GM23338 (cell line): Measurements from ENCODE around the gene OAT. TPM values are rescaled to one million over a fixed set of nuclear protein-coding genes. Genes with fewer than 3 reads are reported as not detected.

ENCODE experiments used
- ATAC-seq: fragments of 200-7000 bp; cut with Tn5 transposase; 3 replicates; pipeline ENCODE4 v1.9.1; 2020
- DNase-seq: peaks from one replicate; pipeline ENCODE4 v3.0.0-alpha.2; 2015; ENCODE audit warnings: low spot score
- H2AFZ ChIP-seq: fragments of 200-600 bp; sonication (generic); 2 replicates; pipeline ENCODE4 v1.8.0; 2016; ENCODE audit warnings: antibody characterized with exemption, mild to moderate bottlenecking, moderate library complexity
- H3F3A ChIP-seq: fragments of 200-600 bp; sonication (generic); replicated peaks from 2 replicates; pipeline ENCODE4 v1.8.0; 2017; ENCODE audit warnings: antibody characterized with exemption, mixed run types, low read depth
- H3K27ac ChIP-seq: fragments of 200-600 bp; sonication (generic); 2 replicates; pipeline ENCODE4 v1.6.1; 2016; ENCODE audit warnings: low read depth
- H3K27me3 ChIP-seq: fragments of 200-600 bp; sonication (generic); 2 replicates; pipeline ENCODE4 v1.8.0; 2016; ENCODE audit warnings: mild to moderate bottlenecking, mixed run types, moderate library complexity; ENCODE audit not compliant: insufficient read depth
- H3K36me3 ChIP-seq: fragments of 200-600 bp; sonication (generic); 2 replicates; pipeline ENCODE4 v1.8.0; 2016; ENCODE audit warnings: mild to moderate bottlenecking; ENCODE audit not compliant: insufficient read depth
- H3K4me1 ChIP-seq: fragments of 200-600 bp; sonication (generic); 2 replicates; pipeline ENCODE4 v1.8.0; 2016; ENCODE audit warnings: mild to moderate bottlenecking, moderate library complexity; ENCODE audit not compliant: insufficient read depth
- H3K4me2 ChIP-seq: fragments of 200-600 bp; sonication (generic); 2 replicates; pipeline ENCODE4 v1.7.1; 2017; ENCODE audit warnings: mixed run types
- H3K4me3 ChIP-seq: fragments of 200-600 bp; sonication (generic); 2 replicates; pipeline ENCODE4 v1.6.1; 2016; ENCODE audit warnings: mixed run types
- H3K79me2 ChIP-seq: fragments of 200-600 bp; sonication (generic); replicated peaks from 2 replicates; pipeline ENCODE4 v1.8.0; 2017; ENCODE audit warnings: mild to moderate bottlenecking; ENCODE audit not compliant: insufficient read depth
- H3K9me2 ChIP-seq: fragments of 200-600 bp; sonication (generic); 2 replicates; pipeline ENCODE4 v1.8.0; 2017; ENCODE audit not compliant: insufficient read depth
- H4K20me1 ChIP-seq: fragments of 200-600 bp; sonication (generic); replicated peaks from 2 replicates; pipeline ENCODE4 v1.8.0; 2017; ENCODE audit warnings: mild to moderate bottlenecking; ENCODE audit not compliant: insufficient read depth
- H3K27ac Mint-ChIP-seq: 2 replicates; pipeline ENCODE4 v1.8.0; 2020; ENCODE audit warnings: inconsistent platforms, mild to moderate bottlenecking, moderate library complexity, mixed read lengths
- H3K27me3 Mint-ChIP-seq: 3 replicates; pipeline ENCODE4 v1.8.0; 2022; ENCODE audit warnings: low read depth, mild to moderate bottlenecking, moderate library complexity, mixed read lengths, inconsistent platforms; ENCODE audit not compliant: insufficient read depth, poor library complexity
- H3K36me3 Mint-ChIP-seq: 3 replicates; pipeline ENCODE4 v1.8.0; 2021; ENCODE audit warnings: low read depth, mild to moderate bottlenecking, inconsistent platforms, moderate library complexity, mixed read lengths
- H3K4me1 Mint-ChIP-seq: 3 replicates; pipeline ENCODE4 v1.8.0; 2020; ENCODE audit warnings: mild to moderate bottlenecking, inconsistent platforms, mixed read lengths
- H3K4me3 Mint-ChIP-seq: 3 replicates; pipeline ENCODE4 v1.8.0; 2021; ENCODE audit warnings: moderate library complexity, mild to moderate bottlenecking, inconsistent platforms, mixed read lengths
- H3K9me3 Mint-ChIP-seq: 3 replicates; pipeline ENCODE4 v1.8.0; 2020; ENCODE audit warnings: moderate library complexity, mild to moderate bottlenecking, inconsistent platforms, mixed read lengths
- CREB1 ChIP-seq: fragments of 250-450 bp; sonication (Bioruptor Pico); IDR thresholded peaks from 2 replicates; pipeline ENCODE4 v1.5.0; 2020; ENCODE audit warnings: low read depth, mild to moderate bottlenecking, moderate library complexity
- EZH2 ChIP-seq: fragments of 200-600 bp; sonication (generic); IDR thresholded peaks from one replicate; pipeline ENCODE4 v1.8.0; 2017; ENCODE audit warnings: antibody characterized with exemption, mild to moderate bottlenecking, low read depth; ENCODE audit not compliant: unreplicated experiment
- EZH2phosphoT487 ChIP-seq: fragments of 200-600 bp; sonication (generic); IDR thresholded peaks from one replicate; pipeline ENCODE4 v1.8.1; 2018; ENCODE audit warnings: antibody characterized with exemption; ENCODE audit not compliant: unreplicated experiment
- JUNB ChIP-seq: IDR thresholded peaks from one replicate; pipeline ENCODE4 v1.6.1; 2016; ENCODE audit warnings: antibody characterized with exemption; ENCODE audit not compliant: unreplicated experiment
- NANOG ChIP-seq: IDR thresholded peaks from 2 replicates; pipeline ENCODE4 v1.6.1; 2016; ENCODE audit warnings: antibody characterized with exemption, borderline replicate concordance
- POLR2AphosphoS5 ChIP-seq: IDR thresholded peaks from 2 replicates; pipeline ENCODE4 v1.6.1; 2016; ENCODE audit warnings: antibody characterized with exemption, low read depth
- REST ChIP-seq: IDR thresholded peaks from one replicate; pipeline ENCODE4 v1.6.1; 2018; ENCODE audit warnings: antibody characterized with exemption; ENCODE audit not compliant: unreplicated experiment
- STAT1 ChIP-seq: IDR thresholded peaks from one replicate; pipeline ENCODE4 v1.6.1; 2016; ENCODE audit warnings: antibody characterized with exemption; ENCODE audit not compliant: unreplicated experiment
- ZNF114 ChIP-seq: fragments of 250-450 bp; sonication (Bioruptor Pico); IDR thresholded peaks from 2 replicates; pipeline ENCODE4 v1.5.0; 2020; ENCODE audit warnings: mild to moderate bottlenecking, moderate library complexity
- ZNF331 ChIP-seq: fragments of 250-450 bp; sonication (Bioruptor Pico); IDR thresholded peaks from 2 replicates; pipeline ENCODE4 v1.5.0; 2020; ENCODE audit warnings: low read depth, mild to moderate bottlenecking, moderate library complexity
- ZNF462 ChIP-seq: fragments of 250-450 bp; sonication (Bioruptor Pico); IDR thresholded peaks from 2 replicates; pipeline ENCODE4 v1.5.0; 2020; ENCODE audit warnings: mild to moderate bottlenecking, moderate library complexity
- polyA plus RNA-seq: library from polyadenylated mRNA; unstranded; fragments of >200 nt; fragmentation: Nextera tagmentation; extraction: Ambion mirVana; gene quantifications from 2 replicates; pipeline ENCODE4 v1.2.1, GENCODE V29; 2016
- total RNA-seq: library from RNA; depleted of rRNA; stranded (reverse); fragments of >200 nt; shearing (Covaris generic); gene quantifications from 2 replicates; pipeline ENCODE4 v1.2.3, GENCODE V29; 2014
- TF ChIP-seq, protein P1 (sequence below), 2 experiments: fragments of 200-600 bp in 1 of 2; sonication (generic) in 1 of 2; conservative IDR thresholded peaks; 2 replicates each; pipeline versions ENCODE4 v1.5.1 to v1.6.1; 2016 to 2017; ENCODE audit warnings: antibody characterized with exemption in 2 of 2, low read depth in 2 of 2, mild to moderate bottlenecking in 2 of 2, moderate library complexity in 1 of 2
- TF ChIP-seq, protein P2 (sequence below): IDR thresholded peaks from 2 replicates; pipeline ENCODE4 v1.6.1; 2016; ENCODE audit warnings: antibody characterized with exemption

The OAT gene
- total and polyA plus RNA-seq, 2 experiments from 2014 or later = 131 to 139 TPM

- no peaks in the 10 kb centered on the region for H3K9me2 ChIP-seq
- no peaks in the 10 kb centered on the region for H3K9me3 Mint-ChIP-seq
- no peak overlapping the region for H3K4me3 Mint-ChIP-seq
- H3K27ac Mint-ChIP-seq = no peak overlapping the region
- no peak for DNase-seq
- H2AFZ ChIP-seq = no peak overlapping the region
- H3K36me3 ChIP-seq = no peaks in the 10 kb centered on the region
- 0 out of 2 replicates have a peak, but pooled peaks cover 14% of the 10 kb centered on the region for H4K20me1 ChIP-seq
- no peak for TF ChIP-seq REST
- TF ChIP-seq, protein P1, sequence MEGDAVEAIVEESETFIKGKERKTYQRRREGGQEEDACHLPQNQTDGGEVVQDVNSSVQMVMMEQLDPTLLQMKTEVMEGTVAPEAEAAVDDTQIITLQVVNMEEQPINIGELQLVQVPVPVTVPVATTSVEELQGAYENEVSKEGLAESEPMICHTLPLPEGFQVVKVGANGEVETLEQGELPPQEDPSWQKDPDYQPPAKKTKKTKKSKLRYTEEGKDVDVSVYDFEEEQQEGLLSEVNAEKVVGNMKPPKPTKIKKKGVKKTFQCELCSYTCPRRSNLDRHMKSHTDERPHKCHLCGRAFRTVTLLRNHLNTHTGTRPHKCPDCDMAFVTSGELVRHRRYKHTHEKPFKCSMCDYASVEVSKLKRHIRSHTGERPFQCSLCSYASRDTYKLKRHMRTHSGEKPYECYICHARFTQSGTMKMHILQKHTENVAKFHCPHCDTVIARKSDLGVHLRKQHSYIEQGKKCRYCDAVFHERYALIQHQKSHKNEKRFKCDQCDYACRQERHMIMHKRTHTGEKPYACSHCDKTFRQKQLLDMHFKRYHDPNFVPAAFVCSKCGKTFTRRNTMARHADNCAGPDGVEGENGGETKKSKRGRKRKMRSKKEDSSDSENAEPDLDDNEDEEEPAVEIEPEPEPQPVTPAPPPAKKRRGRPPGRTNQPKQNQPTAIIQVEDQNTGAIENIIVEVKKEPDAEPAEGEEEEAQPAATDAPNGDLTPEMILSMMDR (conservative IDR thresholded peaks at IDR 0.05; ENCODE audit: low read depth in 2 of 2) = no peak
- TF ChIP-seq STAT1 = no peak
- no peak for TF ChIP-seq NANOG
- TF ChIP-seq POLR2AphosphoS5 = no peak
- TF ChIP-seq ZNF114 = no peak
- TF ChIP-seq EZH2phosphoT487 = no peak
- no peak for TF ChIP-seq ZNF331 (CRISPR knock-in tag)
- no peak for TF ChIP-seq JUNB
- no peak for TF ChIP-seq EZH2
- TF ChIP-seq ZNF462 (CRISPR knock-in tag) = no peak
- TF ChIP-seq, protein P2, sequence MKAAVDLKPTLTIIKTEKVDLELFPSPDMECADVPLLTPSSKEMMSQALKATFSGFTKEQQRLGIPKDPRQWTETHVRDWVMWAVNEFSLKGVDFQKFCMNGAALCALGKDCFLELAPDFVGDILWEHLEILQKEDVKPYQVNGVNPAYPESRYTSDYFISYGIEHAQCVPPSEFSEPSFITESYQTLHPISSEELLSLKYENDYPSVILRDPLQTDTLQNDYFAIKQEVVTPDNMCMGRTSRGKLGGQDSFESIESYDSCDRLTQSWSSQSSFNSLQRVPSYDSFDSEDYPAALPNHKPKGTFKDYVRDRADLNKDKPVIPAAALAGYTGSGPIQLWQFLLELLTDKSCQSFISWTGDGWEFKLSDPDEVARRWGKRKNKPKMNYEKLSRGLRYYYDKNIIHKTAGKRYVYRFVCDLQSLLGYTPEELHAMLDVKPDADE = no peak
- no peak for TF ChIP-seq CREB1
- H3K27ac ChIP-seq = no peak overlapping the region
- H3K27me3 ChIP-seq = 0 out of 2 replicates have a peak, but pooled peaks cover 4% of the 10 kb centered on the region
- ATAC-seq = no peak
- peaks cover 13% of the 10 kb centered on the region; the same call in 1 of the 2 replicates for H3F3A ChIP-seq
- H3K4me2 ChIP-seq = no peak overlapping the region
- peaks cover 22% of the 10 kb centered on the region for H3K27me3 Mint-ChIP-seq
- peaks cover 58% of the 10 kb centered on the region for H3K4me1 ChIP-seq
- peaks cover 25% of the 10 kb centered on the region for H3K79me2 ChIP-seq
- H3K4me1 Mint-ChIP-seq = peaks cover 40% of the 10 kb centered on the region
- no peaks in the 10 kb centered on the region for H3K36me3 Mint-ChIP-seq
- H3K4me3 ChIP-seq = no peak overlapping the region
Observed at GRCh38 chr10:124420254-124420653, 1.5 kb upstream of the OAT start.
